Neural cell (in vitro differentiated cells): ENCODE data around the gene RPLP2. TPM values are rescaled to one million over a fixed set of nuclear protein-coding genes. Genes with fewer than 3 reads are reported as not detected.

Experiments used
- H2AFZ ChIP-seq: fragments of 200-600, 300-800 bp; sonication (generic), shearing (Covaris generic); 2 replicates; pipeline ENCODE4 v1.6.0; 2014; ENCODE audit warnings: low read depth, mild to moderate bottlenecking, antibody characterized with exemption, low read length, moderate library complexity
- H3F3A ChIP-seq: fragments of 200-600 bp; shearing (Covaris generic); 2 replicates; pipeline ENCODE4 v1.6.1; 2016; ENCODE audit warnings: mild to moderate bottlenecking, moderate library complexity, mixed read lengths, antibody characterized with exemption, low read length; ENCODE audit not compliant: insufficient read depth, poor library complexity, severe bottlenecking
- H3K27ac ChIP-seq: fragments of 200-600, 300-800 bp; sonication (generic), shearing (Covaris generic); 2 replicates; pipeline ENCODE4 v1.5.1; 2014; ENCODE audit warnings: mild to moderate bottlenecking, low read length, moderate library complexity
- H3K27me3 ChIP-seq: fragments of 300-800, 200-600 bp; sonication (generic), shearing (Covaris generic); 2 replicates; pipeline ENCODE4 v1.6.0; 2014; ENCODE audit warnings: mild to moderate bottlenecking, low read depth, low read length, moderate library complexity; ENCODE audit not compliant: insufficient read depth
- H3K36me3 ChIP-seq: fragments of 300-800, 200-600 bp; sonication (generic), shearing (Covaris generic); 2 replicates; pipeline ENCODE4 v1.5.1; 2014; ENCODE audit warnings: mild to moderate bottlenecking, antibody characterized with exemption, low read length, moderate library complexity; ENCODE audit not compliant: insufficient read depth
- H3K4me2 ChIP-seq: fragments of 300-800, 200-600 bp; sonication (generic), shearing (Covaris generic); 2 replicates; pipeline ENCODE4 v1.6.0; 2014; ENCODE audit warnings: mild to moderate bottlenecking, low read length
- H3K4me3 ChIP-seq: fragments of 300-800, 200-600 bp; sonication (generic), shearing (Covaris generic); 2 replicates; pipeline ENCODE4 v1.5.1; 2014; ENCODE audit warnings: mild to moderate bottlenecking, low read length, moderate library complexity
- H3K79me2 ChIP-seq: fragments of 200-600 bp; shearing (Covaris generic); replicated peaks from 2 replicates; pipeline ENCODE4 v1.6.0; 2014; ENCODE audit warnings: mild to moderate bottlenecking, low read length, moderate library complexity; ENCODE audit not compliant: insufficient read depth
- H3K9ac ChIP-seq: fragments of 300-800, 200-600 bp; sonication (generic), shearing (Covaris generic); 2 replicates; pipeline ENCODE4 v1.6.1; 2016; ENCODE audit warnings: mild to moderate bottlenecking, low read length, mixed read lengths
- H3K9me2 ChIP-seq: fragments of 200-600 bp; shearing (Covaris generic); 2 replicates; pipeline ENCODE4 v1.6.1; 2016; ENCODE audit warnings: mild to moderate bottlenecking, low read length, mixed read lengths; ENCODE audit not compliant: insufficient read depth
- H3K9me3 ChIP-seq: fragments of 200-600, 300-800 bp; sonication (generic), shearing (Covaris generic); 2 replicates; pipeline ENCODE4 v1.6.1; 2016; ENCODE audit warnings: mild to moderate bottlenecking, mixed run types, low read length, moderate library complexity, mixed read lengths
- H4K20me1 ChIP-seq: fragments of 200-600 bp; shearing (Covaris generic); 2 replicates; pipeline ENCODE4 v1.6.1; 2016; ENCODE audit warnings: mild to moderate bottlenecking, mixed run types; ENCODE audit not compliant: insufficient read depth
- EP300 ChIP-seq: fragments of 450-650 bp; conservative IDR thresholded peaks from 2 replicates; pipeline ENCODE4 v1.6.1; 2014; ENCODE audit warnings: antibody characterized with exemption, mild to moderate bottlenecking, moderate library complexity; ENCODE audit not compliant: poor library complexity, severe bottlenecking
- MXI1 ChIP-seq: fragments of 450-650 bp; conservative IDR thresholded peaks from 2 replicates; pipeline ENCODE4 v1.6.1; 2014; ENCODE audit warnings: antibody characterized with exemption, mild to moderate bottlenecking; ENCODE audit not compliant: poor library complexity, severe bottlenecking
- polyA plus RNA-seq: library from polyadenylated mRNA; depleted of rRNA; stranded (reverse); fragments of >200 nt; gene quantifications from 2 replicates; pipeline ENCODE4 v1.2.3, GENCODE V29; 2014
- small RNA-seq, 3 experiments: library from RNA; depleted of rRNA; stranded (forward); fragments of <200 nt; gene quantifications; one replicate each; pipeline ENCODE3, GENCODE V24; 2012
- TF ChIP-seq, protein P1 (sequence below): IDR thresholded peaks from 2 replicates; pipeline ENCODE4 v1.6.1; 2012; ENCODE audit warnings: borderline replicate concordance

The RPLP2 gene
- polyA plus RNA-seq, 1 donor from 2014 or later: 147 TPM

DNA sequence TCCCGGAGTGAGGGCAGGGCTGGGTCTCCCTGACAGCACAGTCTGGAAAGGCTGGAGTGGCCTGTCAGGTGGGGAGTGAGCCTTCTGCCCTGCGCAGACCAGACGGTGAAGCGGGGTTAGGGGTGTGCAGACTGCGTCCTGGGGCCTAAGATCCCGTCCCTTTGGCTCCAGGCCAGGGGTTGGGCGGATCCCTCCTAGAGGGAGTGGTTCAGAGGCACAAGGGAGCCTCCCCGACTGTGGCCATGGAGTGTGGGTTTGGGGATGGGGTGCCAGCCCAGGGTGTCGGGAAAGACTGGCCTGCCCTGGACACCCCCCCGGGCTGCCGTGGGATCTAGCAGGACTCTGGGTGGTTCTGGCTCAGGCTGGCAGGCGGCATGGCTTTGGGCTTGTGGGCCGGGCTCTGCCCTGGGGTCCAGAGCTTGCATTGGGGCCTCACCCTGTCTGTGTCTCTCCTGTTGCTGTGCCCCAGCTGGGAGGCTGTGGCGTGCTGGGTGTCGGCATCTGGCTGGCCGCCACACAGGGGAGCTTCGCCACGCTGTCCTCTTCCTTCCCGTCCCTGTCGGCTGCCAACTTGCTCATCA is 52.4 kb downstream of the RPLP2 start:
- H2AFZ ChIP-seq: no peak overlapping the region
- H3K79me2 ChIP-seq: no peaks in the 10 kb centered on the region
- no peaks in the 10 kb centered on the region for H3K9me3 ChIP-seq
- no peaks in the 10 kb centered on the region for H3K9me2 ChIP-seq
- no peaks in the 10 kb centered on the region for H3K27me3 ChIP-seq
- H3K9ac ChIP-seq: no peak overlapping the region
- no peaks in the 10 kb centered on the region for H3K36me3 ChIP-seq
- TF ChIP-seq, protein P1, sequence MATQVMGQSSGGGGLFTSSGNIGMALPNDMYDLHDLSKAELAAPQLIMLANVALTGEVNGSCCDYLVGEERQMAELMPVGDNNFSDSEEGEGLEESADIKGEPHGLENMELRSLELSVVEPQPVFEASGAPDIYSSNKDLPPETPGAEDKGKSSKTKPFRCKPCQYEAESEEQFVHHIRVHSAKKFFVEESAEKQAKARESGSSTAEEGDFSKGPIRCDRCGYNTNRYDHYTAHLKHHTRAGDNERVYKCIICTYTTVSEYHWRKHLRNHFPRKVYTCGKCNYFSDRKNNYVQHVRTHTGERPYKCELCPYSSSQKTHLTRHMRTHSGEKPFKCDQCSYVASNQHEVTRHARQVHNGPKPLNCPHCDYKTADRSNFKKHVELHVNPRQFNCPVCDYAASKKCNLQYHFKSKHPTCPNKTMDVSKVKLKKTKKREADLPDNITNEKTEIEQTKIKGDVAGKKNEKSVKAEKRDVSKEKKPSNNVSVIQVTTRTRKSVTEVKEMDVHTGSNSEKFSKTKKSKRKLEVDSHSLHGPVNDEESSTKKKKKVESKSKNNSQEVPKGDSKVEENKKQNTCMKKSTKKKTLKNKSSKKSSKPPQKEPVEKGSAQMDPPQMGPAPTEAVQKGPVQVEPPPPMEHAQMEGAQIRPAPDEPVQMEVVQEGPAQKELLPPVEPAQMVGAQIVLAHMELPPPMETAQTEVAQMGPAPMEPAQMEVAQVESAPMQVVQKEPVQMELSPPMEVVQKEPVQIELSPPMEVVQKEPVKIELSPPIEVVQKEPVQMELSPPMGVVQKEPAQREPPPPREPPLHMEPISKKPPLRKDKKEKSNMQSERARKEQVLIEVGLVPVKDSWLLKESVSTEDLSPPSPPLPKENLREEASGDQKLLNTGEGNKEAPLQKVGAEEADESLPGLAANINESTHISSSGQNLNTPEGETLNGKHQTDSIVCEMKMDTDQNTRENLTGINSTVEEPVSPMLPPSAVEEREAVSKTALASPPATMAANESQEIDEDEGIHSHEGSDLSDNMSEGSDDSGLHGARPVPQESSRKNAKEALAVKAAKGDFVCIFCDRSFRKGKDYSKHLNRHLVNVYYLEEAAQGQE: no peak
- TF ChIP-seq EP300: no peak
- TF ChIP-seq MXI1: no peak
- no peak overlapping the region for H3K4me3 ChIP-seq
- H3K27ac ChIP-seq: no peak overlapping the region
- H4K20me1 ChIP-seq: no peaks in the 10 kb centered on the region
- H3K4me2 ChIP-seq: no peak overlapping the region
- no peaks in the 10 kb centered on the region for H3F3A ChIP-seq

Small RNAs within 50 kb of the gene (small RNA-seq; reads per million reads assigned to genes)
- 0 reads per million in 3 experiments for gene SNORA52

Other genes with a start within 250 kb of the RPLP2 start
- 0.61 and 3.0 TPM in 2 replicates for gene LMNTD2, start 249.2 kb upstream of the RPLP2 start, polyA plus RNA-seq
- gene RASSF7, start 249.0 kb upstream of the RPLP2 start, polyA plus RNA-seq: 37.1 and 51.5 TPM in 2 replicates
- gene PHRF1, start 233.5 kb upstream of the RPLP2 start, polyA plus RNA-seq: 8.5 and 12.1 TPM in 2 replicates
- 1.1 and 4.6 TPM in 2 replicates for gene IRF7, start 194.0 kb upstream of the RPLP2 start, polyA plus RNA-seq
- gene CDHR5, start 185.0 kb upstream of the RPLP2 start, polyA plus RNA-seq: not detected in 2 replicates
- not detected in 2 replicates for gene SCT, start 182.8 kb upstream of the RPLP2 start, polyA plus RNA-seq
- 0.86 TPM in 1 of 2 replicates, not detected in the other for gene DRD4, start 172.7 kb upstream of the RPLP2 start, polyA plus RNA-seq
- 87.6 and 94.9 TPM in 2 replicates for gene DEAF1, start 114.7 kb upstream of the RPLP2 start, polyA plus RNA-seq
- gene TMEM80, start 114.2 kb upstream of the RPLP2 start, polyA plus RNA-seq: 23.1 and 30.9 TPM in 2 replicates
- 3.5 and 7.5 TPM in 2 replicates for gene EPS8L2, start 103.7 kb upstream of the RPLP2 start, polyA plus RNA-seq
- 156 and 158 TPM in 2 replicates for gene TALDO1, start 62.5 kb upstream of the RPLP2 start, polyA plus RNA-seq
- 131 and 146 TPM in 2 replicates for gene GATD1, start 32.5 kb upstream of the RPLP2 start, polyA plus RNA-seq
- 11.8 and 16.2 TPM in 2 replicates for gene CEND1, start 19.9 kb upstream of the RPLP2 start, polyA plus RNA-seq
- gene SLC25A22, start 11.7 kb upstream of the RPLP2 start, polyA plus RNA-seq: 40.9 and 66.4 TPM in 2 replicates
- 13.3 and 34.9 TPM in 2 replicates for gene PIDD1, start 4.7 kb upstream of the RPLP2 start, polyA plus RNA-seq
- 7.3 and 7.8 TPM in 2 replicates for gene PNPLA2, start 8.9 kb downstream of the RPLP2 start, polyA plus RNA-seq
- 1.2 and 6.5 TPM in 2 replicates for gene CRACR2B, start 18.0 kb downstream of the RPLP2 start, polyA plus RNA-seq
- gene CD151, start 23.0 kb downstream of the RPLP2 start, polyA plus RNA-seq: 70.8 and 80.1 TPM in 2 replicates
- 50.6 and 62.3 TPM in 2 replicates for gene POLR2L, start 32.6 kb downstream of the RPLP2 start, polyA plus RNA-seq
- 68.1 and 68.3 TPM in 2 replicates for gene TSPAN4, start 32.9 kb downstream of the RPLP2 start, polyA plus RNA-seq
- gene CHID1, start 100.8 kb downstream of the RPLP2 start, polyA plus RNA-seq: 51.2 and 81.3 TPM in 2 replicates
- 46.5 and 46.8 TPM in 2 replicates for gene AP2A2, start 115.9 kb downstream of the RPLP2 start, polyA plus RNA-seq
- not detected in 2 replicates for gene MUC6, start 226.8 kb downstream of the RPLP2 start, polyA plus RNA-seq